Measurements from ENCODE around the gene MDFIC.

DNA sequence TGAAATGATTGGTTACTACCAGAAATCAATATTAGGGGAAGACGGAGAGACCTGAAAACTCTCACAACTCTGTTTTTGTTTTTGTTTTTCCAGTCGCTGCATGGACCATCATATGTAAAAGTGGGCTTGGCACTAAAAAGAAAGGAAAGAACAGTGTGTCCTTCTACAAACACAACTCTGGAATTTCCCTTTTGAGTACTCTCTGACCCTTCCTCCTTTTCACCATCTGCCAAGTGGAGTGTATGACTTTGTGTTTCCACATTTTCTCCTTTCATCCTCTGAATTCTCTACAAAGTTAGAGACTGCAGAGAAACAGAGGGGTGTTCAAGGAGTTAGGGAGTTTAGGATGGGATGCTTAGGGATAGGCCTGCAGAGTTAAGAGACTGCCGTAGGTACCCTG, 92.0 kb downstream of the MDFIC start:
- TF ChIP-seq CTCF (IDR thresholded peaks at IDR 0.05) (no peak), POLR2A (IDR thresholded peaks at IDR 0.05) (no peak)
